Bronchial epithelial cell (primary cell): ENCODE results near the gene NADK2. TPM values are rescaled to one million over a fixed set of nuclear protein-coding genes. Genes with fewer than 3 reads are reported as not detected.

Experiments
- DNase-seq: peaks from one replicate; pipeline ENCODE4 v3.0.0-alpha.2; 2010; ENCODE audit warnings: low read depth
- FAIRE-seq: peaks from 2 replicates; lab custom pipeline; 2011; peaks lifted over from hg19 to GRCh38; lab: Jason Lieb, UNC
- H3K27me3 ChIP-seq: 2 replicates; pipeline ENCODE4 v1.5.1; 2011; ENCODE audit warnings: low read length; ENCODE audit not compliant: control insufficient read depth, insufficient read depth
- H3K36me3 ChIP-seq: 2 replicates; pipeline ENCODE4 v1.5.1; 2011; ENCODE audit warnings: low read length; ENCODE audit not compliant: control insufficient read depth, insufficient read depth
- H3K4me3 ChIP-seq: 2 replicates; pipeline ENCODE4 v1.5.1; 2011; ENCODE audit warnings: mild to moderate bottlenecking, low read depth, low read length, control low read depth
- CTCF ChIP-seq: IDR thresholded peaks from 2 replicates; pipeline ENCODE4 v1.5.1; 2011; ENCODE audit warnings: mild to moderate bottlenecking, moderate library complexity, low read length, control low read depth, inconsistent platforms; ENCODE audit not compliant: insufficient read depth, severe bottlenecking
- total RNA-seq: library from RNA; depleted of rRNA; stranded (reverse); fragments of >200 nt; gene quantifications from 2 replicates; pipeline ENCODE4 v1.2.1, GENCODE V29; 2014

NADK2 gene
- total RNA-seq, 1 donor from 2014 or later = 27.6 TPM

GRCh38 chr5:36270175-36270574 is 28.4 kb upstream of the NADK2 start:
- H3K36me3 ChIP-seq = no peaks in the 10 kb centered on the region
- no peak for FAIRE-seq
- TF ChIP-seq CTCF = no peak
- no peak overlapping the region for H3K4me3 ChIP-seq
- DNase-seq = no peak
- H3K27me3 ChIP-seq = no peaks in the 10 kb centered on the region

GRCh38 chr5:36269478-36269877 is 27.8 kb upstream of the NADK2 start:
- H3K27me3 ChIP-seq = no peaks in the 10 kb centered on the region
- no peak for TF ChIP-seq CTCF
- FAIRE-seq = no peak
- no peak overlapping the region for H3K4me3 ChIP-seq
- H3K36me3 ChIP-seq = no peaks in the 10 kb centered on the region
- DNase-seq = no peak

- DNase-seq (no peak), FAIRE-seq (no peak)
- no peaks in the 10 kb centered on the region for H3K27me3 ChIP-seq
- H3K36me3 ChIP-seq = no peaks in the 10 kb centered on the region
- no peak for TF ChIP-seq CTCF
- no peak overlapping the region for H3K4me3 ChIP-seq
Observed at GRCh38 chr5:36267905-36268304, 26.2 kb upstream of the NADK2 start.

GRCh38 chr5:36264202-36264760 is 22.6 kb upstream of the NADK2 start:
- FAIRE-seq = no peak

GRCh38 chr5:36261186-36261585 is 19.5 kb upstream of the NADK2 start:
- TF ChIP-seq CTCF = no peak
- no peak for FAIRE-seq

More at GRCh38 chr5:36264202-36264760, 22.6 kb upstream of the NADK2 start:
- Histone ChIP-seq H3K36me3 (no peaks in the 10 kb centered on the region), H3K4me3 (no peak overlapping the region), H3K27me3 (peaks cover 2% of the 10 kb centered on the region)
- no peak for DNase-seq
- TF ChIP-seq CTCF = no peak

GRCh38 chr5:36253575-36253974 is 11.8 kb upstream of the NADK2 start:
- no peaks in the 10 kb centered on the region for H3K27me3 ChIP-seq
- no peaks in the 10 kb centered on the region for H3K36me3 ChIP-seq
- no peak for TF ChIP-seq CTCF
- no peak overlapping the region for H3K4me3 ChIP-seq
- DNase-seq = no peak
- FAIRE-seq = no peak

More at GRCh38 chr5:36261186-36261585, 19.5 kb upstream of the NADK2 start:
- DNase-seq = no peak
- Histone ChIP-seq H3K27me3 (peaks cover 2% of the 10 kb centered on the region), H3K4me3 (no peak overlapping the region), H3K36me3 (no peaks in the 10 kb centered on the region)
